ENCODE data around the gene PLEKHA1.

The PLEKHA1 gene

GRCh38 chr10:122462533-122463465 lies 88.3 kb downstream of the PLEKHA1 start:
- no peak for DNase-seq

GRCh38 chr10:122463466-122464249 lies 89.2 kb downstream of the PLEKHA1 start:
- no peak for DNase-seq

GRCh38 chr10:122464250-122464510 lies 89.7 kb downstream of the PLEKHA1 start:
- DNase-seq: no peak

GRCh38 chr10:122464586-122464985 lies 90.1 kb downstream of the PLEKHA1 start:
- no peak for DNase-seq

- no peak for DNase-seq
Measured at GRCh38 chr10:122465401-122466040, 91.0 kb downstream of the PLEKHA1 start.

- DNase-seq: no peak
Measured at GRCh38 chr10:122466951-122467381, 92.5 kb downstream of the PLEKHA1 start.

GRCh38 chr10:122467701-122468100 lies 93.2 kb downstream of the PLEKHA1 start:
- DNase-seq: no peak

- DNase-seq: no peak
Measured at GRCh38 chr10:122468307-122468925, 93.9 kb downstream of the PLEKHA1 start.

GRCh38 chr10:122468926-122469781 lies 94.6 kb downstream of the PLEKHA1 start:
- no peak for DNase-seq

GRCh38 chr10:122469848-122470247 lies 95.3 kb downstream of the PLEKHA1 start:
- no peak for DNase-seq

- no peak for DNase-seq
Measured at GRCh38 chr10:122471531-122472177, 97.1 kb downstream of the PLEKHA1 start.

GRCh38 chr10:122473116-122473515 lies 98.6 kb downstream of the PLEKHA1 start:
- no peak for DNase-seq

GRCh38 chr10:122474131-122474818 lies 99.8 kb downstream of the PLEKHA1 start:
- DNase-seq: no peak

- DNase-seq: no peak
Measured at GRCh38 chr10:122475100-122475499, 100.6 kb downstream of the PLEKHA1 start.

- no peak for DNase-seq
Measured at GRCh38 chr10:122475591-122476332, 101.3 kb downstream of the PLEKHA1 start.

GRCh38 chr10:122476333-122476695 lies 101.8 kb downstream of the PLEKHA1 start:
- no peak for DNase-seq

GRCh38 chr10:122477436-122477835 lies 102.9 kb downstream of the PLEKHA1 start:
- DNase-seq: no peak

GRCh38 chr10:122478971-122479370 lies 104.5 kb downstream of the PLEKHA1 start:
- no peak for DNase-seq

- DNase-seq: no peak
Measured at GRCh38 chr10:122480146-122480833, 105.8 kb downstream of the PLEKHA1 start.
